BE2C (cell line): ENCODE data around the gene SERHL2.
"Not testable (repeated sequence)": the region's sequence is repeated elsewhere in the genome, so short reads cannot be mapped to it uniquely, and the experiment has no call there.

ENCODE experiments used
- DNase-seq: peaks from one replicate; pipeline ENCODE4 v3.0.0-alpha.2; 2020
- H3K27me3 ChIP-seq: fragments of 250-450 bp; sonication (Bioruptor Pico); 2 replicates; pipeline ENCODE4 v1.5.1; 2020; ENCODE audit warnings: mild to moderate bottlenecking
- H3K36me3 ChIP-seq: fragments of 250-450 bp; sonication (Bioruptor Pico); 2 replicates; pipeline ENCODE4 v1.5.1; 2020; ENCODE audit warnings: mild to moderate bottlenecking
- H3K4me1 ChIP-seq: fragments of 250-450 bp; sonication (Bioruptor Pico); 2 replicates; pipeline ENCODE4 v1.5.1; 2020
- H3K4me3 ChIP-seq: 2 replicates; pipeline ENCODE4 v1.5.1; 2011; ENCODE audit warnings: low read depth, low read length
- H3K9me3 ChIP-seq: fragments of 250-450 bp; sonication (Bioruptor Pico); 2 replicates; pipeline ENCODE4 v1.5.1; 2020
- TF ChIP-seq, protein P1 (sequence below): IDR thresholded peaks from 2 replicates; pipeline ENCODE4 v1.5.1; 2012; ENCODE audit warnings: mild to moderate bottlenecking, low read depth, low read length

SERHL2 gene

DNA sequence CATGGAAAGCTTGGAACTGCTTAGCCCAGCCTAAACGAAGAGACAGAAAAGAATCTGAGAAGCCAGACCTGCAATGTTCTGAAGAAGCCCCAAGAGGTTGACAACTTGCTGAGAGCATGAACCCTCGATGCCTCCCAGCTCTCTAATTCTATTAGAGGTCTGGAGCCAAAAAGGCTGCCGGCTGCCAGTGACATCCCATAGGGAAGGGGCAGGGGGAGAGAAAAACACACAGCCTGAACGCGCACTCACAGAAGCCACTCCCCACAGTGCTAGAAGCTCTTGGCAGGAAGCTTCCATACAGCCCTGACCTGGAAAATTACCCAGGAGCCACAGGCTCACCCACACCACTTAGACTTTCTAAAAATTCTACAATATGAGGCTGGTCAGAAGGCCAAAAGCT is 42.6 kb downstream of the SERHL2 start:
- no peaks in the 10 kb centered on the region for H3K9me3 ChIP-seq
- H3K36me3 ChIP-seq: peaks cover 75% of the 10 kb centered on the region
- peak; percentile 80 for DNase-seq
- TF ChIP-seq, protein P1, sequence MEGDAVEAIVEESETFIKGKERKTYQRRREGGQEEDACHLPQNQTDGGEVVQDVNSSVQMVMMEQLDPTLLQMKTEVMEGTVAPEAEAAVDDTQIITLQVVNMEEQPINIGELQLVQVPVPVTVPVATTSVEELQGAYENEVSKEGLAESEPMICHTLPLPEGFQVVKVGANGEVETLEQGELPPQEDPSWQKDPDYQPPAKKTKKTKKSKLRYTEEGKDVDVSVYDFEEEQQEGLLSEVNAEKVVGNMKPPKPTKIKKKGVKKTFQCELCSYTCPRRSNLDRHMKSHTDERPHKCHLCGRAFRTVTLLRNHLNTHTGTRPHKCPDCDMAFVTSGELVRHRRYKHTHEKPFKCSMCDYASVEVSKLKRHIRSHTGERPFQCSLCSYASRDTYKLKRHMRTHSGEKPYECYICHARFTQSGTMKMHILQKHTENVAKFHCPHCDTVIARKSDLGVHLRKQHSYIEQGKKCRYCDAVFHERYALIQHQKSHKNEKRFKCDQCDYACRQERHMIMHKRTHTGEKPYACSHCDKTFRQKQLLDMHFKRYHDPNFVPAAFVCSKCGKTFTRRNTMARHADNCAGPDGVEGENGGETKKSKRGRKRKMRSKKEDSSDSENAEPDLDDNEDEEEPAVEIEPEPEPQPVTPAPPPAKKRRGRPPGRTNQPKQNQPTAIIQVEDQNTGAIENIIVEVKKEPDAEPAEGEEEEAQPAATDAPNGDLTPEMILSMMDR: no peak
- H3K27me3 ChIP-seq: no peaks in the 10 kb centered on the region
- no peak overlapping the region for H3K4me3 ChIP-seq
- peaks cover 29% of the 10 kb centered on the region for H3K4me1 ChIP-seq

DNA sequence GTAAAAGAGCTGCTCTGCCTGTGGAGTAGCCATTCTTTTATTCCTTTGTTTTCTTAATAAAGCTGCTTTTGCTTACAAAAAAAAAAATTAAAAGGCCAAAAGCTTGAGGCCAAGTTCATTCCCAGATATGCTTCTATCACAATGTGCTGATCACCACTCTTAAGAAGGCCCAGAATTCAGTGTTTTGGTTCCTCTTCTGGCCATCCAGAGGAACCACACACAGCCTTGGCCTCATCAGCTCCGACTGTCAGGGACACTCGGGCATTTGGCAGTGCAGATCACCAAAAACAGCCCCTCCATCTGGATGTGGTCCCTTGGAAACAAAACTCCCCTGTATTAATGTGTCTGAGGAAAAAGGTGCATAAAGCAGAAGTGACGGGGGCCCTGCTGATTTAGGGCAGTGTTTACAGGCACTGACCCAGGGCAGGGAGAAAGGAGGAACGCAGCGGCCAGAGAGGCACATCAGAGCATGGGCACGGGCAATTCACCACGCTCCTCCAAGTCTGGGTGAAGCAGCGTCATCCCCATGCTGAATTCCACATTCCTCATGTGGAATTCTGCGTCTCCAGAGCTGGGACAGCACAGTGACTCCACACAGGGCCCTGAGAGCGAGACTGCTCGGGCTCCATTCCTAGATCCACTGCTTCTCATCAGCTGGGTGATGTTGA is 43.2 kb downstream of the SERHL2 start:
- peak; percentile 65 for DNase-seq
- H3K27me3 ChIP-seq: no peaks in the 10 kb centered on the region
- peaks cover 29% of the 10 kb centered on the region for H3K4me1 ChIP-seq
- TF ChIP-seq, protein P1: peak; percentile 27; the same call in 1 of the 2 replicates
- H3K9me3 ChIP-seq: no peaks in the 10 kb centered on the region
- H3K36me3 ChIP-seq: peaks cover 75% of the 10 kb centered on the region
- H3K4me3 ChIP-seq: no peak overlapping the region

DNA sequence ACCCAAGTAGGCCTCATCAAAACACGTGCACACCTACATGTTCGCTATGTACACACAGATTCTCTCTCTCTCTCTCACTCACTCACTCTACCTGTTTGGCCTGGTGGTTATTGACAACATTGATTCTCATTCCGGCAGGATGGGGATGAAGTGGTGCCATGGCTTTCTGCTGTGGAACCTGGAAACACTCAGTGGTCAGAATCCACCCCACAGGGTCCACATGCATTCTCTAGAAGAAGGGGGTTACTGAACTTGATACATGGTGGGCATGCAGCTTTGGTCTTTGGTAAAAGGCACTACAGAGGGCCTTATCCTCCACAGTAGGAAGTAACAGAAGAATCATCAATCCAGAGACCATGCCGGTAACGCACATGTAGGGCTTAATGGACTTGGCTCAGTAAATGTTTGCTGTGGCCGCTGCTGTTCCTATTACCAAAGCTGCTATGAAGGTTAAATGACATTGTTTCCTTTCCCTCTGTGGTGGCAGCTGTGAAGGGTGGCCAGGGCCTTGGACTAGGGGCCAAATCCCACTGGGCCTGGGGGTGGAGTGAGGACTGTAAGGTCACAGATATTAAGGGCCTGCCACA is 48.2 kb downstream of the SERHL2 start:
- Histone ChIP-seq H3K27me3 (no peaks in the 10 kb centered on the region), H3K9me3 (no peaks in the 10 kb centered on the region), H3K36me3 (peaks cover 78% of the 10 kb centered on the region), H3K4me3 (no peak overlapping the region), H3K4me1 (peaks cover 6% of the 10 kb centered on the region)
- no peak for DNase-seq
- TF ChIP-seq, protein P1: no peak

DNA sequence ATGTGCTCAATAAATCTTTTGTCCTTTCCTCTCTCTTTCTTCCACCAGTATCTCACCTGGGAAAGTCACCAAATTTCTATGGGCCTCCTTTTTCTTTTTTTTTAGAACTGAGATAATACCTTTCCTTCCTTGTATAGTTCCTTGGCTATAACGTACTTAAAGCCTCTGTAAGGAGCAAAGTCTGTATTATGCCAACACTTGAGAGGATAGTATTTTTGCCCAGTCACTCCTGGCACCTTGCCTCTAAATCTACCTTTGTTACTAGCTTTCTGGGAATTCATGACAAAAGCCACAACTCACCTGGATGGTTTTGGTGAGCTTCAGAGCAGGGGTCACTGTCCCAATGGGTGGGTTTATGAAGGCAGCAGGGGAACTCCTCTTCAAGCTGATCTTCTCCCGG is 48.7 kb downstream of the SERHL2 start:
- H3K36me3 ChIP-seq: peaks cover 79% of the 10 kb centered on the region

DNA sequence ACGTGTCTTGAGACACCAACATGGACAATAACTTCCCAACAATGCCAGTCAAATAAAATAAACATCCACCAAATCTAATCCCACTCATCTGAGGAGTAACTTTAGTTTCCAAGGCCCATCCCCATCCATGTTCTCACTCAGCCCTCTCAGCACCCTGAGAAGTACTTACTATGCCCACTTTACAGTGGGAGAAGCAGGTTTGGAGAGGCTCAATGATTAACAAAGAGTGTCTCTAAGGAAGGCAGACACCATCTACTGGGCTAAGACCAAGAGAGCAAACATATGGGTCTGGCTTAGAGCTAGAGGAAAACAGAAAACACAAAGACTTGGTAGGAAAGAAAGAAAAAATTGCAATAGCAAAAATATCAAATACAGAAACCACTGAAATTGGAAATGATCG is 49.7 kb downstream of the SERHL2 start:
- TF ChIP-seq, protein P1: no peak
- H3K4me3 ChIP-seq: no peak overlapping the region
- DNase-seq: no peak
- H3K27me3 ChIP-seq: no peaks in the 10 kb centered on the region
- H3K9me3 ChIP-seq: no peaks in the 10 kb centered on the region
- peaks cover 77% of the 10 kb centered on the region for H3K36me3 ChIP-seq
- H3K4me1 ChIP-seq: no peaks in the 10 kb centered on the region

More for the DNA sequence above, 48.7 kb downstream of the SERHL2 start:
- H3K27me3 ChIP-seq: no peaks in the 10 kb centered on the region
- no peak for DNase-seq
- no peak overlapping the region for H3K4me3 ChIP-seq
- TF ChIP-seq, protein P1: no peak
- peaks cover under 1% of the 10 kb centered on the region; the same call in 1 of the 2 replicates for H3K4me1 ChIP-seq
- no peaks in the 10 kb centered on the region for H3K9me3 ChIP-seq

DNA sequence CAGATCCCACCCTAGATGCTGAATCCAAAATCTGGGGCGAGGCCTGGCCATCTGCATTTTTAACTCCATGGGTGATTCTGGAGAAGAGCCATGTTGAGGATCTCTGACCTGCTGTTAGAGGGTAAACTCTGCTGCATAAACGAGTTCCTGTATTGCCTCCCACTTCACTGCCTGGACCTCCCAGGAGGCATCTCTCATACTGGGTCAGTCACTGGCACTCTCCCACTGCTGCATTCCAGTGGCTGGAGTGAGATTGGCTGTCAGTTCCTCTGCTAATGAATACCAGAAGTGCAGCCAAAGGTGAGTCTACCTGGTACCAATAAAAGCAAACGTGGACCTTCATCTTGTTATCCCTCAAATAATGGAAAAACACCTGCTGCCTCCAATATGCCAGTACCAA is 50.6 kb downstream of the SERHL2 start:
- TF ChIP-seq, protein P1: no peak
- Histone ChIP-seq H3K36me3 (peaks cover 75% of the 10 kb centered on the region), H3K27me3 (no peaks in the 10 kb centered on the region), H3K4me1 (no peaks in the 10 kb centered on the region), H3K4me3 (no peak overlapping the region), H3K9me3 (no peaks in the 10 kb centered on the region)
- no peak for DNase-seq

DNA sequence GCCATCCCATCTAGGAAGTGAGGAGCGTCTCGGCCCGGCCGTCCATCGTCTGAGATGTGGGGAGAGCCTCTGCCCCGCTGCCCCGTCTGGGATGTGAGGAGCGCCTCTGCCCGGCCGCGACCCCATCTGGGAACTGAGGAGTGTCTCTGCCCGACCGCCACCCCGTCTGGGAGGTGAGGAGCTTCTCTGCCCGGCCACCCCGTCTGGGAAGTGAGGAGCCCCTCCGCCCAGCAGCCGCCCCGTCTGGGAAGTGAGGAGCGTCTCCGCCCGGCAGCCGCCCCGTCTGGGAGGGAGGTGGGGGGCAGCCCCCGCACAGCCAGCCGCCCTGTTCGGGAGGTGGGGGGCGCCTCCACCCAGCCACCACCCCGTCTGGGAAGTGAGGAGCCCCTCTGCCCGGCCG is 53.9 kb downstream of the SERHL2 start:
- not testable (repeated sequence) for H3K4me1 ChIP-seq, H3K27me3 ChIP-seq, H3K9me3 ChIP-seq, H3K4me3 ChIP-seq, DNase-seq
- peaks cover 63% of the 10 kb centered on the region for H3K36me3 ChIP-seq
